Astrocyte of the cerebellum (primary cell): Measurements from ENCODE around the gene DUOXA2.

Experiments
- DNase-seq: peaks from one replicate; pipeline ENCODE4 v3.0.0-alpha.2; 2011; ENCODE audit warnings: low read depth
- H3K4me3 ChIP-seq: 2 replicates; pipeline ENCODE4 v1.5.1; 2011; ENCODE audit warnings: mild to moderate bottlenecking, low read depth, low read length, moderate library complexity
- in situ Hi-C: cut with HindIII; loops from 2 replicates; pipeline ENCODE4 v1.10.0; 2017; ENCODE audit warnings: low sequenced_read_pairs
- TF ChIP-seq, protein P1 (sequence below): IDR thresholded peaks from 2 replicates; pipeline ENCODE4 v1.5.1; 2012; ENCODE audit warnings: low read length, low read depth, moderate library complexity, mild to moderate bottlenecking; ENCODE audit errors: missing control alignments

DUOXA2 gene

DNA sequence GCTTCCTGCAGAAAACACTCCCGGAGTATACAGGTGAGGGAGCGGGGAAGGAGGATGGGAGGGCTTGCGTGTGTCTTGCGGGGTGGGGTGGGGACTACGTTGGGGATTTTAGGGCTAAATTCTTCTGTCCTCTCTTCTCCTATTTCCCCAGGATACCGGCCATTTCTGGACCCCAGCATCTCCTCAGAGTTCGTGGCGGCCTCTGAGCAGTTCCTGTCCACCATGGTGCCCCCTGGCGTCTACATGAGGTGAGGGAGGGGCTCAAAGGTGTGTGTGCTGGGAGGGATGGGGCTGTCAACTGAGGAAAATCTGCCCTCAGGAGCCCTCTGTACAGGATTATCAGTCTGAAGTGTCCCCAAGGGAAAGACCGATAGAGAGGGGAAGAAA lies 22.2 kb downstream of the DUOXA2 start:
- TF ChIP-seq, protein P1, sequence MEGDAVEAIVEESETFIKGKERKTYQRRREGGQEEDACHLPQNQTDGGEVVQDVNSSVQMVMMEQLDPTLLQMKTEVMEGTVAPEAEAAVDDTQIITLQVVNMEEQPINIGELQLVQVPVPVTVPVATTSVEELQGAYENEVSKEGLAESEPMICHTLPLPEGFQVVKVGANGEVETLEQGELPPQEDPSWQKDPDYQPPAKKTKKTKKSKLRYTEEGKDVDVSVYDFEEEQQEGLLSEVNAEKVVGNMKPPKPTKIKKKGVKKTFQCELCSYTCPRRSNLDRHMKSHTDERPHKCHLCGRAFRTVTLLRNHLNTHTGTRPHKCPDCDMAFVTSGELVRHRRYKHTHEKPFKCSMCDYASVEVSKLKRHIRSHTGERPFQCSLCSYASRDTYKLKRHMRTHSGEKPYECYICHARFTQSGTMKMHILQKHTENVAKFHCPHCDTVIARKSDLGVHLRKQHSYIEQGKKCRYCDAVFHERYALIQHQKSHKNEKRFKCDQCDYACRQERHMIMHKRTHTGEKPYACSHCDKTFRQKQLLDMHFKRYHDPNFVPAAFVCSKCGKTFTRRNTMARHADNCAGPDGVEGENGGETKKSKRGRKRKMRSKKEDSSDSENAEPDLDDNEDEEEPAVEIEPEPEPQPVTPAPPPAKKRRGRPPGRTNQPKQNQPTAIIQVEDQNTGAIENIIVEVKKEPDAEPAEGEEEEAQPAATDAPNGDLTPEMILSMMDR = peak; percentile 36
- DNase-seq = no peak
- in situ Hi-C loops = no loop called here
- H3K4me3 ChIP-seq = no peak overlapping the region

DNA sequence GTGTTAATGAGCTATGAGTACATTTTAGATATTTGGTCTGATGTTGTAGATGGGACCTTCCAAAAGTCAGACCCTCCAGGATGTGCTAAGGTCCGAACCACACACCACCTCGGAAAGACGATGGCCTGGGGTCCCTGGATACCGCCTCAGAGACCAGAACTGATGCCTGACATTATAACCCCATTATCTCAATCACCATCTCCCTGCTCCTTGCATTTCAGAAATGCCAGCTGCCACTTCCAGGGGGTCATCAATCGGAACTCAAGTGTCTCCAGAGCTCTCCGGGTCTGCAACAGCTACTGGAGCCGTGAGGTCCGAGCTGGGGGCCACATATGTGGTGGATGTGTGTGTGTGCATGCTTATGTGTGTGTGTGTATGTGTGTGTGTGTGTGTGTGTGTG lies 23.6 kb downstream of the DUOXA2 start:
- H3K4me3 ChIP-seq = no peak overlapping the region
- in situ Hi-C loops = no loop called here
- DNase-seq = no peak
- TF ChIP-seq, protein P1 = no peak

DNA sequence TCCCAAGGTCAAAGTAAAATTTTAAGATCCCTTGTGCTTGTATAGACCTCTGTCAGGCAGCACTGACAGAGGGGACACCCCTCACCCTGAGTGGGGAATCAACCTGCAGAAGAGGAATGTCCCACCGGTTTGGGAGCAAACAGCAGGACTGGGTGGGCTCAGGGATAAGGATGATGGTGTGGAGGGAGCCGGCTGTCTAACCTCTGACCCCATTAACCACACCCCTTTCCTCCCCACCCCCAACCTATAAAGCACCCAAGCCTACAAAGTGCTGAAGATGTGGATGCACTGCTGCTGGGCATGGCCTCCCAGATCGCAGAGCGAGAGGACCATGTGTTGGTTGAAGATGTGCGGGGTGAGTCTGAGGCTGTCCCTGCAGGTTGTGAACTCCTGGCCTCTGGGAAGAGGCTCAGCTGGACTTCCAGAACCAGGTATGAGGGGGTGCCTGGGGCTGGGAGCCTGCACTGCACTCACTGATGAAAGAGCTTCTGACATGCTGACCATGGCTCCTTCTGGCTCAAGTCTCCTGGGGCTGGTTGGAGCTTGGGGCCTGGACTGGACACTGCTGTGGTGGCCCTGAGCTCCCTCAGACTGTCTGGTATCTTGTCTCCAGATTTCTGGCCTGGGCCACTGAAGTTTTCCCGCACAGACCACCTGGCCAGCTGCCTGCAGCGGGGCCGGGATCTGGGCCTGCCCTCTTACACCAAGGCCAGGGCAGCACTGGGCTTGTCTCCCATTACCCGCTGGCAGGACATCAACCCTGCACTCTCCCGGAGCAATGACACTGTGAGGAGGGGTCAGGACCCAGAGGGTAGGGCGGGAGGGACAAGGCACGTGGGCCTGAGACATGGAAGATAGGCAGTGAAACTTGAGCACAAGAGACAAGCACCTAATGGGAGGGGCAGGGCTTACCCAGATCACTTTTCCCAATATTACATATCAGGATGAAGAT lies 25.0 kb downstream of the DUOXA2 start:
- no peak for DNase-seq
- in situ Hi-C loops = no loop called here
- no peak overlapping the region for H3K4me3 ChIP-seq
- TF ChIP-seq, protein P1 = no peak

DNA sequence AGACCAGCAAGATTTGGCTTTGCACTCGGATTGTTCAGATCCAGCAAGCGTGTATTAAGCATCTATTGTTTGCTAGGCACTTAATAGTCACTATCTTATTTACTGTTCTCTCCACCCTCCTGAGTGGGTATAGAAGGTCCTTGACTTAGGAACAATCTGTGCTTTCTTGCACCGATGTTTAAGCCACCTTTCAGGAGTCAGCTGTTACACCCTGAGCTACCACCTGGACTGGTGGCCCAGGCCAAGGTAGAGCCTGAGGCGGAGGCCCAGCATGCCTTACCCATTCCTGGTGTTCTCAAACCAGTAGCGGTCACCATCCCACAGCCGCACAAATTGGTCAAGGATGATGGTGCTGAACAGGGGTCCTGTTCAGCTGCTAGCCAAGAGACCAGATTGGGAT lies 25.6 kb downstream of the DUOXA2 start:
- in situ Hi-C loops = no loop called here
- DNase-seq = no peak
- no peak overlapping the region for H3K4me3 ChIP-seq
- TF ChIP-seq, protein P1 = no peak

DNA sequence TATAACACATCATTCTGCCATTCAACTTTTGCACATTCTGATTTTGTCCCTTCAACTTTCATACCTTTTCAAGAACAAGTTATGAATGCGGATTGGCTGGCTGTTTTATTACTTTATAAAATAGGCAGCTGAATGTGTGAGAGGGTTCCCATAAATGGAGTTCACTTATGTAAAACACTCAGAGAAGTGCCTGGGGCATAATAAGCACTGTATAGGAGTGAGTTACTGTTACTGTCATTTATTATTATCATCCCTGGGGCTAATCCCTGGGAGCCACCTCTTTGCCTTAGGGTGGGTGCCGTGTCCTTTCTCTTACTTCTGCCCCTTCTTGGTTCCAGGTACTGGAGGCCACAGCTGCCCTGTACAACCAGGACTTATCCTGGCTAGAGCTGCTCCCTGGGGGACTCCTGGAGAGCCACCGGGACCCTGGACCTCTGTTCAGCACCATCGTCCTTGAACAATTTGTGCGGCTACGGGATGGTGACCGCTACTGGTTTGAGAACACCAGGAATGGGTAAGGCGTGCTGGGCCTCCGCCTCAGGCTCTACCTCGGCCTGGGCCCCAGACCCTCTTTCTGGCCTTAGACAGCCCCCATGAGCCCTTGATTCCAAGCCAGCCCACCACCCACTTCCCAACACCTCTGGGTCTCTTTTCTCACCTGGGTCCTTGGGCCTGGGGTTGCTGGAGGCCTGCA lies 26.6 kb downstream of the DUOXA2 start:
- no peak for DNase-seq
- no peak overlapping the region for H3K4me3 ChIP-seq
- in situ Hi-C loops = no loop called here
- TF ChIP-seq, protein P1 = no peak

DNA sequence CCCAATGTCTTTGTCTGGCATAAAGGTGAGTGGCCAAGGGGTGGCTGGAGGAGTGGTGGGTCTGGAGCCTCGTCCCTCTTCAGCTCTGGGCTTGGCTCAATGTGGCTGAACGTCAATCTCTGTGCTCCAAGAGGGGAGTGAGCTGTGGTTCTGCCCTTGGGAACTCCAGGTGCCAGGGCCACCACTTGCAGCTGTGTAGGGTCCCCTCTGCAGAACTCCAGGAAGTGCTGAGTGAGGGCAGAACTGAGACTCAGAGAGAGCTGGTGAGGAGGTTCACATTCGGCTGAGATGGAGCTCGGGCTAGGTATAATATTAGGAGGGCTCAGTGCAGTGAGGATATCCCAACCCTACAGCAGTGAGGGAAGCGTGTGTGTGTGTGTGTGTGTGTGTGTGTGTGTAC lies 27.3 kb downstream of the DUOXA2 start:
- TF ChIP-seq, protein P1 = no peak
- no peak for DNase-seq
- in situ Hi-C loops = no loop called here
- H3K4me3 ChIP-seq = no peak overlapping the region
